HG02938 (cell line): ENCODE data around the gene ZFAND6.

ENCODE experiments used
- ATAC-seq: cut with Tn5 transposase; IDR thresholded peaks from one replicate; pipeline ENCODE4 v1.9.1; 2021; ENCODE audit warnings: mild to moderate bottlenecking, moderate library complexity; ENCODE audit not compliant: unreplicated experiment

The ZFAND6 gene

DNA sequence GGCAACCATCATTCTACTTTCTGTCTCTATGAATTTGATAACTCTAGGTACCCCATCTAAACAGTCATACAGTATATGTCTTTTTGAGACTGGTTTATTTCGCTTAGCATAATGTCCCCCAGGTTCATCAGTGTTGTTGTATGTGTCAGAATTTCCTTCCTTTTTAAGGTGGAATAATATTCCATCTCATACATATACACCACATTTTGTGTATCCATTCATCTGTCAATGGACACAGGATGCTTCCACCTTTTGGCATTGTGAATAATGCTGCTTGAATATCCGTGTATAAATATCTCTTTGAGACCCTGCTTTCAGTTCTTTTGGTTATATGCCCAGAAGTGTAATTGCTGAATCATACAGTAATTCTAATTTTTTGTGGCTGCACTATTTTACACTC is 10.4 kb upstream of the ZFAND6 start:
- ATAC-seq: no peak

DNA sequence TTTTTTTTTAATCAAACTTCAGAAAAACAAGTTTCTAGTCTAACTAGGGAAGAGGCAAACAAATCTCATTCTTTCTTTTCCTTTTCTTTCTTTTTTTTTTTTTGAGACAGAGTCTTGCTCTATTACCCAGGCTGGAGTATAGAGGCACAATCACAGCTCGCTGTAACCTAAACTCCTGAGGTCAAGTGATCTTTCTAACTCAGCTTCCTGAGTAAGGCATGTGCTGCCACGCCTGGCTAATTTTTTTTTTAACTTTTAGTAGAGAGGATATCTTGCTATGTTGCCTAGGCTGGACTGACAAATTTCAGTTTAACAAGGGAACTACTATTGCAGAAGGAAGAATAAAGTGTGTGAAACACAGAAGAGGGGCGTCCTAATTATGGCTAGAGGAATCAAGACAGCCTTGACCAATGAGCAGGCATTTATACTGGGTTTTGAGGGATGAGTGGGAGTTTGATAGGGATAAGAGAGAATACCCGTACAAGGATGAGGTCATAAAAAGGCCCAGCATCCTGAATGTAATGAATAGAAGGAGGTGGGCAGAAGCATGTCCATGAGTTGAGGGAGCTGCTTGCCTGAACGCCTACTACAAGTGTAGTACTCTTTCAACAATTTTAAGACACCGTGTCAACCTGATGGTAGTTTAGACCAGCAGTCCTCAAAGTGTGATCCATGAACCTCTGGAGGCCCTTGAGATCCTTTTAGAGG is 6.7 kb upstream of the ZFAND6 start:
- ATAC-seq: no peak

DNA sequence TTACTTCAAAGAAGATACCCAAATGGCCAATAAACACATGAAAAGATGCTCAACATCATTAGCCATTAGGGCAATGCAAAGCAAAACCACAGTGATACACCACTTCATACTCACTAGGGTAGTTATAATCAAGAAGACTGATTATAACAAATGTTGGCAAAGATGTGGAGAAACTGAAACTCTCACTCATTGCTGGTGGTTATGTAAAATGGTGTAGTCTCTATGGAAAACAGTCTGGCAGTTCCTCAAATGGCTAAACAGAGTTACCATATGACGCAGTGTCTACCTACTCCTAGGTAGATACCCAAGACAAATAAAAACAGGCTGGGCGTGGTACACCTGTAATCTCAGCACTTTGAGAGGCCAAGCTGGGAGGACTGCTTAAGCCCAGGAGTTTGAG is 3.5 kb upstream of the ZFAND6 start:
- ATAC-seq: no peak

DNA sequence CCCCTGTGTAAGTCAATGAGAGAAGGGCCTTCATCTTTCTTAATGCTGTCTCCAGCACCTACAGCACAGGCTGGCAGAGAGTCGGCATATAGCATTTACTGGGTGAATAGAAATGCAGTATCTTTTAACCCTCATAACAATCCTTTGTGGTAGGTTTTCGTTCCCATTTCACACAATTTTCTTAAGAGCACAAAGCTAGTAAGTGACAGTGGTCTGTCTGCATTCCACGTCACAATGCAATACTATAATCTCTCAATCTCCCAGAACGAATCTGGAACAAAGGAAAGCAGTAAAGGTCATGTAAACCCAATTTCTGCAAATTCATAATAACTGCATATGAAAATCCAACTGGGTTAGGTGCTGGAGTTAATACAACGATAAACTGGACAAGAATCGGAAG is 1.4 kb upstream of the ZFAND6 start:
- ATAC-seq: no peak

DNA sequence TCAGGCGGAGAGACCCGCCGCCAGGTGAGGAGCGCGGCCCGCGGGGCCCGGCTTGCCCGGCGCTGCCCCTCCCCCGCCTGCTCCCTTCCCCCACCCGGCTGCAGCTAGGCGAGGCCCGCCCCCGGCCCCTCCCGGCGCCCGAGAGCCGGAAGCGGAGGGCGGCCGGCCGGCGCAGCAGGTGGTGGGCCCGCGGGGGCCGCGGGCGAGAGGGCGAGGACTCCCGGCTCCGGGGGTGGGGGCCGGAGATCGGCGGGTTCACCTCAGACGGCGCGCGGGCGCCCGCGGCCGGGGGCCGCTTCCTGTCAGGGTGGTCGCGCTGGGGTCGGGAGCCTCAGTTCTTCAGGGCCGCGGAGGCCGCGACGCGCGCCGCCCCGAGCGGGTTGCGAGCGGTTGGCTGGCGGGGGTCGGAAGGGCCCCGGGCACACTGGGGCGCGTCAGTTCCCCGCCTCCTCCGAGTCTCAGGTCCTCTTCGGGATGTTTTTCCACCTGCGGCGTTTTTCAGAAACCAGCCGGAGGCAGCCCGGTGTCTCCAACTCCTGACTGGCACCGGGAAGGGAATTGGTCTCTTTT is 395 bp downstream of the ZFAND6 start:
- ATAC-seq: peak; percentile 45

DNA sequence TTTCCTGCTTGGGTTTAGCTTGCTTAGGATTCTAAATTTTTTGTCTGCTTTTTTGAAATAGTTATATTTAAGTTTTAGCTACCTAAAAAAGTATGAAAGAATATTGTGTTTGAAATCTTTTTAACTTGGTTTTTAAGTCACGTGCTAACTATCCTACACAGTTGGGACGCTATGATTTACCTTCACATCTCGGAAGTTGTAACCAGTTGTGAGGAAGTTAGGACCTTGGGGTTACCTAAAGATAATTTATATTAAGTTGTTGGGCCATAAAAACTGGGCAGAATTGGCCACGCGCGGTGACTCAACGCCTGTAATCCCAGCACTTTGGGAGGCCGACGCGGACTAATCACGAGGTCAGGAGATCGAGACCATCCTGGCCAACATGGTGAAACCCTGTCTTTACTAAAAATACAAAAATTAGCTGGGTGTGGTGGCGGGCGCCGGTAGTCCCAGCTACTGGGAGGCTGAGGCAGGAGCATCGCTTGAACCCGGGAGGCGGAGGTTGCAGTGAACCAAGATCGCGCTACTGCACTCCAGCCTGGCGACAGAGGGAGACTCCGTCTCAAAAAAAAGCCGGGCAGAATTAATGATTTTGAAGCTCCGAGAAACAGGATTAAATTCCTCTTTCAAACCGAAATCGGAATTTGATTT is 1.0 kb downstream of the ZFAND6 start:
- ATAC-seq: no peak

DNA sequence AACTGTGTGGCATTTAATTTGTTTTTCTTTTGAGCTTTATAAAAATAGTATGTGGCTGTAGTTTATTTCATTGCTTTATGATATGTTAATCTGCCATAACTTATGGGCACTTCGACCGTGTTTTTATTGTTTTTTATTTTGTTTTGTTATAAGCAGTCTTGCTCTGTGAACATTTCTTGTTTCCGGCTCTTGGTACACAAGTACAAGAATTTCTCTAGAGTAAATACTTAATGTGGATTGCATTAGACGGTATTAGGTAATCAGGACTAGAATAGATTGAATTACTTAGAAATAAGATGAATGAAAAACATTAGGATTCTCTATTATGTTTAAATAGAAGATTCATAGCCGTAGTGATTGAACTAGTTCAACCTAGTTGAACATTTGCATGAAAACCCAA is 2.1 kb downstream of the ZFAND6 start:
- ATAC-seq: no peak

DNA sequence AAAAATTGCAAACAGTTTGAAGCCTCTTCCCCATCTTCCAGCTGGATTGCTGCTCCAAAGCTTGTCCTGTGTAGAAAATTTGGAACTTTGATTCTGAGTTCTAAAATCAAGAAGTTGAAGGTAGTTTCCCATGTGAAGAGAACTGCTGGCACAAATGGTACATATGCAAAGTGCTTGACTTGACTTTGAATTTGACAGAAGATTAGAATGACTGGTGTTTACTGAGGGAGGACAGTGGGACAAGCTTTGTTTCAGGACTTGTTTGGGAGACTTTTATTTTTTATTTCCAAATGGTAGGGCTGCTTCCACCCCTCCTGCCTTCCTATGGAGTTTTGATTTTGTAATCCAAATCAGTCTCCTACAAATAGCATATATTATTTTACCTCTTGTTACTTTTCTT is 7.4 kb downstream of the ZFAND6 start:
- ATAC-seq: no peak

DNA sequence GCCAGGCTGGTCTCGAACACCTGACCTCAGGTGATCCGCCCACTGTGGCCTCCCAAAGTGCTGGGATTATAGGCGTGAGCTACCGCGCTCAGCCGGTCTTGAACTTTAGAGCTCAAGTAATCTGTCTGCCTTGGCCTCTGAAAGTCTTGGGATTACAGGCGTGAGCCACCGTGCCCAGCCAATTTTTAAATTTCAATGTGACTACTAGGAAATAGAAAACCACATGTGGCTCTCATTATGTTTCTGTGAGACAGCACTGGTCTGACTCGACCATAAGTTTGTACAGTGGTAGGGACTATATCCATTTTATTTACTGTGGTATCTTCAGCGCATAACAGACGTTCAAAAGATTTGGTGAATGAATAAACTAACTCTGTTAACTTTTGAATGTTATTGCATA is 9.1 kb downstream of the ZFAND6 start:
- ATAC-seq: no peak

DNA sequence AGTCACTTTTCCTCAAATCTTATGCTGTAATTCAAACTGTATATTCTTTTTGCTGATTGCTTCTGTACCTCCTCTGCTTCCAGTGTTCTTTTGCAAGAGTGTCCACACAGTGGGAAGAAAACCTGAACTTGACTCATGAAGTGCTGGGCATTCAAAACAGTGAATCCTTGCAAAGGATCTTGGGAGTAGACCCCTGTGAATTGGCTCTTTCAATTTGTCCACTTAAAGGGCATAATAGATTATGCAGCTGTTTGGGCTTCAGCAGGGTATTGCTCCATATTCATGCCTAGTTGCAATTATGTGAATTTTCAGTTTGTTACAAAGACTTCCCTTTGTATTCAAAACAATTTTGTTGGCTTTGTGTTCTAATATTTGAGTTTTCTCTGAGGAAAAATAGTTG is 11.4 kb downstream of the ZFAND6 start:
- no peak for ATAC-seq

DNA sequence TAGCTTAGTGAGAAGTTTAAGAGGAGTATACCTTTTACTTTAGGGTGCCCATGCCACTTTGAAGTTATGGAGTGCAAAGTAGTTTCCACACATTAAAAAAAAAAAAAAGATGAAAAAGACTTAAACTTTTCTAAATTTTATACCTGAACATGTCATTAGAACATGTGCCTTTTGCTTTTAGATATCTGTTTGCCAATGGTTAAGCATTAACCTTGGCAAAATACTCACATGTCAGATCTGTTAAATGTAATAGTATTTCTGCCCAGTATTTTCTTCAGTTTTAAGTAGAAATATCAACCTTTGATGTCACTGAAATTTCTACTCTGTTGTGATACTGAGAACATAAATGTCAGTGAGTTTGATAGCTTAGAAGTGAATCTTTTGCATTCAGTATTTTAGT is 12.2 kb downstream of the ZFAND6 start:
- no peak for ATAC-seq

DNA sequence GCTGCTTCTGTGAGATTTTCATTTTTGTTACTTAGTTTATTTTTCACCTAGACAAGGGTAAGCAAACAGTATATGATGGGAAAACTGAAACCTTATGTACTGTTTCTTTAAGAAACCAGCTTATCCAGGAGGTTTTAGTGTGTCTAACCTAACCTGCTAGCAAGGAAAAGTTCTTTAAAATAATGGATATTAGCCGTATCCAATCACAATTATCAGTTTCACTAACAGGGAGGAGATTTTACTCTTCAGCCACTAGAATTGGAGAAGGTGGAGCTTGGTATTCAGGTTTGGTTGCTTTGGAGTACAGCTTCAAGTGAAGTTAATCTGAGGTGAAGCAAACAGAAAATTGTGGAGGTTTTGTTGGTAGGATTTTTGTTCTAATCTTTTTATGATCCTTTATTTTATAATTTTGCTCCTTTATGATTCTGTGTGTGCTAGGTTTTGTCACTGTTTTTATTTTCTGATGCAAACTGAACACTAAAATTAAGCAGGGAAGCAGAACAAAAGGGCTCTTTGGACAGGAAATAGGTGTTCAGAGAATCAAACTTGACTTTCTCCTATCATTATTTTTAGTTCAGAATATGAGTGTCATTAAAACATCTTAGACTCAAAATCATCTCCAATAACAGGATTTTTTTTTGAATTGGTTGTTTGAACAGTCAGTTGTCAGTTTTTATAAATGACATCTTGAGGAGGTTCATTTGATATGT is 13.0 kb downstream of the ZFAND6 start:
- ATAC-seq: no peak

DNA sequence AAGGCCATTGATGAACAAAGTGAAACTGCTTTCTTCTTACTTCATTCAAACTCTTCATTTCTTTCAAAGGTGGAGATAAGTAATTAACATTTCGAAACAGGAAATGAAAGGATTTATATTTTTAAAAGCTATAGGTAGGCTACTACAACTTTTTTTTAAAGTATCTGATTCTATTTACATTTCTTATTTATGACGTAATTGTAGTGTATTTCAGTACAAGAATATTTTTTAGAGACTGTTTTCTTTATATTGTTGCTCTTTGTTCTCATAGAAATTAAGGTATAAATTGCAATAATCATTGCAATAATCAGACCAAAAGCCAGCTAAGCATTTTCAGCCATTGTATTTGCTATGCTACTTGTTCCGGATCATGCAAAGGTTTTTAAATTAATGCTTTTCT is 13.7 kb downstream of the ZFAND6 start:
- no peak for ATAC-seq

DNA sequence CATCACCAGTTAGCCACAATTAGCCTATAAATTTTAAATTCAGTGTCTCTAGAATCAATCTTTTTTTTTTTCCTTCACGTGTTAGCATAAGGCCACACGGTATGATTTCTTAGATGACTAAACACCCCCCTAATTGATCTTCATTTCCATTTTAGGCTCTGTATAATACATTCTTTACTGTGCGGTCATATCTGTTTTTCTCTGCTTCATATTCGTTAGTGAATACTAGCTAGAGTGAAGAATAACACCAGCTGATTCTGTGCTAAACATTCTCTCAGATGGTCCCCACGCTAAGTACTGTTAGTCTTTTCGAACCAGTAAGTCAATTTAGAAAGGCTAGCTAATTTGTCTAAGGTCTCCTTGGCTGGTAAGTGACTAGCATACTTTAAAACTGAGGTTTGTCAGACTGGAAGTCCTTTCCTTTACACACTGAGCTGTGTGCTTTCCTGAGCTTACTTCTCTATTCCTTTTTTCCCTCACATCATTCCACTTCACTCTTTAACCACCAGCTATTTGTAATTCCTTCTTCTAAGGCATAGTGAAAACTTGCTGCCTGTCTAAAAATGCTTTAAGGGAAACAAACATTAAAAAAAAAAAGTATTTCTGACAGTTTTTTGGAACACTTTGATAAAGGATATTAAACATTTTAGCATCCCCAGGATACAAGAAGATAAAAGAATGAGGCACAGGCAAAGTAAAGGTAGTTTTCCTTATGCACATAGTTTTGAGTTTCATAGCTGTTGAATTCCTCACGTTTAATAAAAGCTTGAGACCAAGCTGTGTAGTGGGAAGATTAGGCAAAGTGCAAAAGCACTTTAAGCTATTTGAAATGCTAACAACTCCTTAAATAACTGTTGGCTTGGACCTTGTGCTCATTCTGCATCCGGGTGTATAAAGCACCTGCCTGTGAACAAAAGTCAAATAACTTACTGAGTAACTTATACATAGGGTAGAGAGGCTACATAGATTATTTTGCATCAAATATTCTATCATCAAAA is 17.1 kb downstream of the ZFAND6 start:
- ATAC-seq: no peak

DNA sequence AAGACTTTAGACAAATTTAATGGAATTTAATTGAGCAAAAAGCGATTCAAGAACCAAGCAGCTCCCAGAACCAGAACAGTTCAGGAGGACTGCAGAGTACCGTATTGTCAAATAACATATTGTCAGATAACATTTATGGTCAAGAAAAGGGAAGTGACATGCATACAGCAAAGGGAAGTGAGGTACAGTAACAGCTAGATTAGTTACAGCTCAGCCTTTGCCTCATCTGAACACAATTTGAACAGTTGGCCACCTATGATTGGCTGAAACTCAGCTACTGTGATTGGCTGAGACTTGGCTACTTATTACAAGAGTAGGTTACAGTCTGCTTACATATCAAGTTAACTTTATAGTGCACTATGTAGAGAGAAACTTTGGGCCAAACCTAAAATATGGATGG is 21.9 kb downstream of the ZFAND6 start:
- ATAC-seq: peak; percentile 82

DNA sequence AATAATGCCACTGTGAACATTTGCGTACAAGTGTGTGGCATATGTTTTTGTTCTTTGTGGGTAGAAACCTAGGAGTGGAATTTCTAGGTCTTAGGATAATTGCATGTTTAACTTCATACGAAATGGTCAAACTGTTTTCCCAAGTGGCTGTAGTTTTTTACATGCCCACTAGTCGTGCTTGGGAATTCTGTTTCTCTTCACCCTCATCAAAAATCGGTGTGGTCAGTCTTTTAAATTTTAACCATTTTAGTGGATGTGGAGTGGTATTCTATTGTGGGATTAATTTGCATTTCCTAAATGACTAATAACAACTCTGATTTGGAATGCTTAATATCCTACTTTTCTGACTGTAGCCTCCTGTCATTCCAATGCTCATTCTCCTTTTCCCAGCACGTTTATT is 27.6 kb downstream of the ZFAND6 start:
- ATAC-seq: no peak

DNA sequence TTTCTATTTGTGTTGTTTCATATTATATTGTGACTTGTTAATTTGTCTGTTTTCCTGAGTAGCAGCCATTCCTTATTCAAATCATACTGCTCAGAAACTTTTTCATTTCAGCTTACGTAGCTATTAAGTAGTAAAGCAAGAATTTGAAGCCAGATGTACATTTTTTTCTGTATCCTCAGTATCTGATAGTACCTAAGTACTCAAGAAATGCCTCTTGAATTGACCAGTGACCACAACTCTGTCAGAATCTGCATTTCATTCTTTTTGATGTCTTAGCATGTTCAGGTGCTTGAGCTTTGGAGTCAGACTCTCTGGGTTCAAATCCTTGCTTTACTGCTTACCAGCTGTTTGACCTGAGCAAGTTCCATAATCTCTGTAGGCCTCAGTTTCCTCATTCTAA is 30.6 kb downstream of the ZFAND6 start:
- no peak for ATAC-seq

DNA sequence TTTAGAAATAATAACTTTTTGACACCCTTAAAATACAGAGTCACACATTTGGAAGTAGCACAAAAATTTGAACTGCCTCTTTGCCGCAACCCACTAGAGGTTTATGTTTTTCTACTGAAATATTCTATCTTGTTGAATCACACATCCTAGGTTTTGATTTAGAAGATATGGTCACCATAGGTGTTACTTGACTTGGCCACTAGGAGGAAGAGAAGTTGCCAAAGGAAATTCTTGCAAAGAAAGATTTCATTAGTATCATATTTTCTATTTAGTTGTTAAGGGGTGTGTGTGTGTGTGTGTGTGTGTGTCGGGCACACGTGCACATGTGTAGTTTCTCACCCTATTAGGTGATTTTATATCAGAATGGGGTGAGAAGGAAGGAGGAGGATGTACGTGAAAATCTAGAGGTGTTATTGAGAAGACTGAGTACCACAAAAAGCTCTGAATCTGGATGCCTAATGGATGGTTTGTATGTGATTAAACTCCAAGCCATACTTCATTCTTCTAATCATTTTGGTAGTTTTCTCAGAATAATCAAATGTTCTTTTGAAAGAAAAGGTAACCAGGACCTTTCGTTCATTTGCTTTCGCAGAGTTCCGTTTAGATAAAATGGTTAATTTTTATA is 31.5 kb downstream of the ZFAND6 start:
- no peak for ATAC-seq

DNA sequence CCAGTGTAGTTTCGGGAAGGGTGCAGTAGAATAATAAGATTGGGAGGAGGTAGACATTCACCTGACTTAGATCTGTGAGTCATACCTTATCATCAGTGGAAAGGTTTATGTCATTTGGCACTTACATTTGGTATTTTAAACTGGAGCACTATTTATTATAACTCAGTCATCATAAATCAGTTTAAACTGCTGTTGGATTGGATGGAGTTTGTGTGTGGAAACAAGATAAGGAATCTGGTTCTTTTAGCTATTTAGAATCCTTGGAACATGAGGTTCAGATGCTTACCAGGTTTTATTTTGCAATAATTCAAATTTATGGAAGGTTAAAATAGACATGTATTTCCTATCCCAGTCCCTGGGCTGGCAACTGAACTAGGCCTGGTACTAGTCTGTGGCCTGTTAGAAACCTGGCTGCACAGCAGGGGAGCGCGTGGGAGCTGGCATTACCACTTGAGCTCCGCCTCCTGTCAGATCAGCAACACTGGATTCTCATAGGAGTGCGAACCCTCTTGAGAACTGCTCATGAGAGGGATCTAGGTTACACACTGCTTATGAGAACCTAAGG is 34.5 kb downstream of the ZFAND6 start:
- ATAC-seq: no peak

DNA sequence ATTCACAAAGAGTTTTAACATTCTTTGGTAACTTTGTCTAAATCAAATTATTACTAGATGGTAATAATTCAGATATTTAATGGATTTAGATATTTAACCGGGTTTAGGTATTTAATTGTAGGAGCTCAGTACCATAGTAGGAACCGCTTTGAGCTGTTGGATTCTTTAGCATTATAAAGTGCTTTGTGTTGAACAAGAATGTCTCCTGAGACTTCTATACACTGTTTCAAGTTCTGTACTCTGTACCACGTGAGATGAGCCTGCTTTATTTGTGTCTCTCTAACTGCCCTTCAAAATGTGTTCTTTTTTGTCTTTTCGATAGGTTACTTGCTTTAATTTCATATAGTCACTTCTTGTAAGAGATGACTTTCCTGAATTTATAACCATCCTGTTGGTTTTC is 36.0 kb downstream of the ZFAND6 start:
- ATAC-seq: no peak
